C4-2B (cell line): ENCODE data around the gene PMIS2.

Source experiments
- CTCF ChIP-seq: fragments of 450-650 bp; conservative IDR thresholded peaks from 2 replicates; pipeline ENCODE4 v1.5.1; 2017; ENCODE audit warnings: mild to moderate bottlenecking
- ZFX ChIP-seq: fragments of 450-650 bp; IDR thresholded peaks from 2 replicates; pipeline ENCODE4 v1.6.1; 2017

- TF ChIP-seq CTCF = no peak
- no peak for TF ChIP-seq ZFX
These were observed 8.1 kb upstream of the PMIS2 start for GRCh38 chr19:35577918-35578317.
